GM03348 (cell line): Measurements from ENCODE around the gene CPAMD8.
"Not testable (repeated sequence)": the region's sequence is repeated elsewhere in the genome, so short reads cannot be mapped to it uniquely, and the experiment has no call there.

Experiments used
- DNase-seq: peaks from one replicate; pipeline ENCODE4 v3.0.0; 2012; ENCODE audit warnings: low spot score

CPAMD8 gene

DNA sequence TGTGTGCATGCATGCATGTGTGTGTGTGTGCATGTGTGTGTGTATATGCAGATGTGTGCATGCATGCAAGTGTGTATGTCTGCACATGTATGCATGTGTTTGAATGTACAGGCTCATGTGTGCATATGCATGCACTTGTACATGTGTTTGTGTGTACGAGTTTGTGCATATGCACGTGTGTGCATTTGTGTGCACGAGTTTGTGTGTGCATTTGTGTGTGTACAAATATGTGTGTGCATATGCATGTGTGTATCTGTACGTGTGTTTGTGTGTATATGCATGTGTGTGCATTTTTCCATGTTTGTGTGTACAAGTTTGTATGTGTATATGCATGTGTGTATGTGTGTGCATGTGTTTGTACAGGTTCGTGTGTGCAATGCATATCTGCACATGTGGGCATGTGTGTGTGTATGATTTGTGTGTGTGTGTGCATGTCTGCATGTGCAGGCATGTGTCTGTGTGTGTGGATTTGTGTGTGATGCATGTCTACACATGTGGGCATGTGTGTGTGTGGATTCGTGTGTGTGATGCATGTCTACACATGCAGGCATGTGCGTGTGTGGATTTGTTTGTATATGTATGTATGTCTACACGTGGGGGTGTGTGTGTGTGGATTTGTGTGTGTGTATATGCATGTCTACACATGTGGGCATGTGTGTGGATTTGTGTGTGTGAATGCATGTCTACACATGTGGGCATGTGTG is 80.7 kb downstream of the CPAMD8 start:
- DNase-seq = no peak

- DNase-seq = no peak
Observed at GRCh38 chr19:16945364-16945714, 81.3 kb downstream of the CPAMD8 start.

GRCh38 chr19:16944626-16945363 is 81.8 kb downstream of the CPAMD8 start:
- no peak for DNase-seq

GRCh38 chr19:16943942-16944625 is 82.5 kb downstream of the CPAMD8 start:
- DNase-seq = no peak

DNA sequence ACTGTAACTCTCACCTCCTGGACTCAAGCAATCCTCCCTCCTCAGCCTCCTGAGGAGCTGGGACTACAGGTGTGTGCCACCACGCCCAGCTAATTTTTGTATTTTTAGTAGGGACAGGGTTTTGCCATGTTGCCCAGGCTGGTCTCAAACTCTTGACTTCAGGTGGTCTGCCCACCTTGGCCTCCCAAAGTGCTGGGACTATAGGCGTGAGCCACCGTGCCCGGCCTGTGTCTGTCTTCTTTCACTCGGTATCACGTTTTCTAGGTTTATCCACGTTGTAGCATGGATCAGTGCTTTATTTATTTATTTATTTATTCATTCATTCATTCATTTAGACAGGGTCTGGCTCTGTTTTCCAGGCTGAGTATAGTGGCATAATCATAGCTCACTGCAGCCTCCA is 83.5 kb downstream of the CPAMD8 start:
- DNase-seq = not testable (repeated sequence)

DNA sequence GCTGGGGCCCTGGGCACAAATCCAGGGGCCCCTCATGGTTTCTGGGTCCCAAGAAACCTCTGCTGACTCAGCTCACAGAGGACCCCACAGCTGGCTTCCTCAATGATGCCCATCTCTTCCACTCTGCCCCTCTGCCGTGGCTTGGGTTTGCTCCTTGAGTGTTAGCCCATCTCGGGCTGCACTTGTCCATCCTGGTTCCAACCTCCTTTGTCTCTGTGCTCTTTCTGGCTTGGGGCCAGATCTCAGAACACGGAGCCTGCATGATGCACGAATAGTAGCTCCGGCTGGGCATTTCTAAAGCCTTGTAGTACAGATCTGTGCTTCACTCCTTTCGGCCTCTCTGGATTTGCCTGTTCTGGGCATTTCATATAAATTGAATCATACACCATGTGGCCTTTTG is 84.0 kb downstream of the CPAMD8 start:
- DNase-seq = no peak

DNA sequence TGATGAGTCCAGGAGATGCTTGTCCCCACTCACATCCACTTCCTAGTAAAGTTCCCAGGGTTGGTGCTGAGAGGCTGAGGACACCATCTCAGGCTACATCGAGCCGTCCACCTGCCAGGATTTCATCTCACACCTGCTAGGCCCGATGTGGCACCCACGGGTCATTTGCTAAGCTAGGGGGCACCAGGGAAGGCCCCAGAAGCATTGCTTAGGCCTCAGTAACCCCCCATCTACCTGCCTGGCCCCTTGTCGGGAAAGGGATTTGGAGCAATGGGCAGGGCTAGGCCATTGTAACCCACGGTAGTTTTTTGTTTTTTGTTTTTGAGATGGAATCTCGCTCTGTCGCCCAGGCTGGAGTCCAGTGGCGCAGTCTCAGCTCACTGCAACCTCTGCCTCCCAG is 86.0 kb downstream of the CPAMD8 start:
- no peak for DNase-seq

DNA sequence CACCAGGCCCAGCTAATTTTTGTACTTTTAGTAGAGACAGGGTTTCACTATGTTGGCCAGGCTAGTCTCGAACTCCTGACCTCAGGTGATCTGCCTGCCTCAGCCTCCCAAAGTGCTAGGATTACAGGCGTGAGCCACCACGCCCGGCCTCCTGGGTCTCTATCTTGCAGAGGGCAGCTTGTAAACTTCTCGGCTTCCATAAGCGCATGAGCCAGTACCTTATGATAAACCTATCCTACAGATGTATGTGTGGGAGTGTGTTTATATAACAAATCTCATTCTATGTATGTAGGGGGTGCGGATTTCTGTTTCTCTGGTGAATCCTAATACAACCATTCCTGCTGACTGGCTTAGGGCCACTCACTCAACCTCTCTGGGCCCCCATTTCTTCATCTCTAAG is 86.5 kb downstream of the CPAMD8 start:
- not testable (repeated sequence) for DNase-seq

DNA sequence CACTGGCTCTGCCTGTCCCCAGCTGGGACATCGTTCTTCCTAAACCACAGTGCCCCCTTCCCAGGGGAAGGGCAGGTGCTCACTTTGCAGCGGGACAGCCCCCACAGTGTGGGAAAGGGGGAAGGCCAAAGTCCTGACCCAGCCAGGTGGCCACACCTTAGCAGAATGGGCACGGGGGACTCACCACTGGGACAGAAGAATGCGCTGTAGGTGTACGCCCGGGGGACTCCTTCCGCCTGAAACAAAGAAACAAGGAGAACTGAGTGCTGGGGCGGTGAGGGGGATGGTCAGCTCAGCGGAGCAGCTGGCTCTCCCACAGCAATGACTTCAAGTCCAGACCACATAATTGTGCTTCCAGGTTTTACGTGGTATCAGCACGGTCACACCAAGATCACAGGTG is 88.4 kb downstream of the CPAMD8 start:
- no peak for DNase-seq

DNA sequence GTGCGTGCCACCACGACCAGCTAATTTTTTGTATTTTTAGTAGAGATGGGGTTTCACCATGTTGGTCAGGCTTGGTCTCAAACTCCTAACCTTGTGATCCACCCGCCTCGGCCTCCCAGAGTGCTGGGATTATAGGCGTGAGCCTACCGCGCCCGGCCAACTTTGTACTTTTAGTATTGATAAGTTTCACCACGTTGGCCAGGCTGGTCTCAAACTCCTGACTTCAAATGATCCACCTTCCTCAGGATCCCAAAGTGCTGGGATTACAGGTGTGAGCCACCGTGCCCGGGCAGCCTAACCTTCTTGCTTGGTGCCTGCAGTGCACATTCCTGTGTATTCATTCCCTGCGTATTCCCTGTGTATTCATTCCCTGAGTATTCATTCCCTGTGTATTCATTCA is 88.8 kb downstream of the CPAMD8 start:
- DNase-seq = not testable (repeated sequence)

GRCh38 chr19:16936901-16937300 is 89.7 kb downstream of the CPAMD8 start:
- DNase-seq = no peak

- no peak for DNase-seq
Observed at GRCh38 chr19:16934489-16934888, 92.1 kb downstream of the CPAMD8 start.

DNA sequence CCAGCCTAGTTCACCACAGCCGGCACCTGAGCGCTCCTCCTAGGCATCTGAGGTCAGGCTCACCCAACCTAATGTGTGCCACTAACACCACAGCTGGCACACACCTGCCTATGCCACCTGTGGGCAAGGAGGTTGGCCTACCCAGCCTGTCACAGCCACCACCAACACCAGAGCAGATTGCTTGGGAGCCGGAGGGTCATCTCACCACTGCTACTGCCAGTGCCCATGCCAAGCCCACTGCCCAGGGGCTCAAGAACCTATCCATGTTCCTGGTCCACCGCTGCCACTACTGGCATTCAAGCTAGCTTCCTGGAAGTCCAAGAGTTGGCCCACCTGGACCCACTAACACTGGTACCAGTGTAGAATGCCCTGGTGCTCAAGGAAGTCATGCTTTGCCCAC is 95.3 kb downstream of the CPAMD8 start:
- no peak for DNase-seq

- DNase-seq = no peak
Observed at GRCh38 chr19:16930753-16931152, 95.9 kb downstream of the CPAMD8 start.

GRCh38 chr19:16928916-16929315 is 97.7 kb downstream of the CPAMD8 start:
- DNase-seq = no peak

GRCh38 chr19:16928351-16928750 is 98.3 kb downstream of the CPAMD8 start:
- no peak for DNase-seq

DNA sequence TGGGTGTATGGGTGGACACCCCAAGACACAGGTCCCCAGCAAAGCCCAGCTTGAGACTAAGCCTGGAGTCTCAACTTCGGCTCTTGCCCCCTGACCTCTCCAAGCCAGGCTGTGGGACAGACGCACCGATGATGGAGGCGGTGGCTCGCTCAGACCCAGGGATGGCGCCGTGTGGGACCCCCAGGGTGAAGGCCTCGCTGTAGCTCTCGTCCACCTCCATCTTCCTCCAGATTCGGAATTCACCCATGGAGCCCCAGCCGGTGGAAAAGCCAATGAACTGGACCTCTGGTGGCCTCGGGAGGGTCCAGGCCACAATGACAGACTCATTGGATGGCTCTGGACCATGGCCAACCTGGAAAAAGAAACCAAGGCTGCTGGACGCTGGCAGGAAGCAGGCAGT is 98.7 kb downstream of the CPAMD8 start:
- DNase-seq = no peak

DNA sequence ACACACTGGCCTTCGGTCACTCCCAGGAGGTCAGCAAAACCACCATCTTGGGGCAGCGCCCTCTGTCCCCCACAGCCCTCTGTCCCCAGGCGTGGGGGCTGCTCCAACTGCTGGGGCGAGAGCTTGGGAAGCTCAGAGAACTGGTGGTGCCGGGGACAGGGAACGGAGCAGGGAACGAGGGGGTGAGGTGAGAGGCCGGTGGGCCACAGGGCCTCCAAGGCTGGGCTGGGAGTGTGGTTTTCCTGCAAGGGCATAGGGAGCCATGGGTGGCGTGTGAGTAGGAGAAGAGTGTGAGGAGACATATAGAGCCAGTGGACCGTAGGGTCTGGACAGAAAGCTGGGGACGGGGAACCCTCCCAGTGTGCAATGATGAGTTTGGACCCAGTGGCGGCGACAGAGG is 103.7 kb downstream of the CPAMD8 start:
- no peak for DNase-seq

- DNase-seq = no peak
Observed at GRCh38 chr19:16922592-16922934, 104.0 kb downstream of the CPAMD8 start.

DNA sequence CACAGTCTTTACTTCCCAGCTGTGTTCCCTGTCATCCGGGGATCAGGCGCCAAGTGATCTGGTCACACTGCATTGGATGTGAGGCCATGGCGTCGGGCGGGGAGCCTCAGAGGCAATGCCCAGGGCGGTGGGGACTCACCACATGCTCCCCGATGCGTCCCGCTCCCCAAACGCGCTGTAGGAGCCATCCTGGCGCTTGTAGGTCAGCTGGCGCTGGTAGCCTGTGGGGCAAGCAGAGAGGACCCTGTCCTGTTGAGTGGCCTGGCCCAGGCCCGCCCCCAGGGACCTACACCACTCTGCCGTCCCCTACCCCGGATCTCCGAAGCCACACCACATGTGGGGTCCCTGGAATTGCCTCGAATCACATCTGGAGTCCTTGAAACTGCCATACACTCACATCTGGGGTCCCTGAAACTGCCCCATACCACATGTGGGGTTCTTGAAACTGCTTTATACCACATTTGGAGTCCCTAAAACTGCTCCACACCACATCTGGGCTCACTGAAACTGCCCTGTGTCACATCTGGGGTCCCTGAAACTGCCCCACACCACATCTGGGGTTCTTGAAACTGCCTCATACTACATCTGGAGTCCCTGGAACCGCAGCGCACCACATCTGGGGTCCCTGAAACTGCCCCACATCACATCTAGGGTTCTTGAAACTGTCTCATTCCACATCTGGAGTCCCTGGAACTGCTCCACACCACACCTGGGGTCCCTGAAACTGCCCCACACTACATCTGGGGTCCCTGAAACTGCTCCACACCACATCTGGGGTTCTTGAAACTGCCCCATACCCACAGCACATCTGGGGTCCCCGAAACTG is 104.6 kb downstream of the CPAMD8 start:
- no peak for DNase-seq

GRCh38 chr19:16920816-16921529 is 105.6 kb downstream of the CPAMD8 start:
- DNase-seq = peak; percentile 54

DNA sequence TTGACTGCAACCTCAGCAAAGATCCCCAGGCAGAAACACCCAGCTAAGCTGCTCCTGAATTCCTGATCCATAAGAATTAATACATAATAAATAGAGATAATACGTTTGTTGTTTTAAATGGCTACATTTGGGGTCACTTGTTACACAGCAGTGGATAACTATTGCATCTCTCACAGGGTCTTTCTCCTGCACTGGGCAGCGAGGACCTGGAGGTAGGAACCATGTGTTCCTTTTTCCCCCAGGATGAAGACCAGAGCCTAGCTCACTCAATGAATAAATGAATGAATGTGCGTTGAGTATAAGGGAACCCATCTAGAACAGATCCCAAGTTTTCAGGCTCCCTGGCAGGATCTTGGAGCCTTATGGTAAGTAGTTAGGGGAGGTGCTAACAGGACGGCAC is 107.1 kb downstream of the CPAMD8 start:
- DNase-seq = no peak
